Stimulated activated CD8-positive, alpha-beta memory T cell treated with anti-CD3 and anti-CD28 coated beads, Interleukin-12 subunit alpha, Interleukin-12 subunit beta, amount 100 ng/mL, for 1 hour (primary cell): ENCODE data around the gene ATL2.
"Not testable (repeated sequence)": the region's sequence is repeated elsewhere in the genome, so short reads cannot be mapped to it uniquely, and the experiment has no call there.

Experiments used
- DNase-seq: peaks from one replicate; pipeline ENCODE4 v3.0.0-alpha.2; 2020; ENCODE audit warnings: low read depth

The ATL2 gene

GRCh38 chr2:38377050-38377828 lies at the start of gene ATL2:
TSS of gene ATL2 (minus strand) at chr2:38377273. CDS start at chr2:38377260, 13 bp downstream.
- peak; percentile 86 for DNase-seq

GRCh38 chr2:38423763-38424162 lies 46.7 kb upstream of the ATL2 start:
- no peak for DNase-seq

DNA sequence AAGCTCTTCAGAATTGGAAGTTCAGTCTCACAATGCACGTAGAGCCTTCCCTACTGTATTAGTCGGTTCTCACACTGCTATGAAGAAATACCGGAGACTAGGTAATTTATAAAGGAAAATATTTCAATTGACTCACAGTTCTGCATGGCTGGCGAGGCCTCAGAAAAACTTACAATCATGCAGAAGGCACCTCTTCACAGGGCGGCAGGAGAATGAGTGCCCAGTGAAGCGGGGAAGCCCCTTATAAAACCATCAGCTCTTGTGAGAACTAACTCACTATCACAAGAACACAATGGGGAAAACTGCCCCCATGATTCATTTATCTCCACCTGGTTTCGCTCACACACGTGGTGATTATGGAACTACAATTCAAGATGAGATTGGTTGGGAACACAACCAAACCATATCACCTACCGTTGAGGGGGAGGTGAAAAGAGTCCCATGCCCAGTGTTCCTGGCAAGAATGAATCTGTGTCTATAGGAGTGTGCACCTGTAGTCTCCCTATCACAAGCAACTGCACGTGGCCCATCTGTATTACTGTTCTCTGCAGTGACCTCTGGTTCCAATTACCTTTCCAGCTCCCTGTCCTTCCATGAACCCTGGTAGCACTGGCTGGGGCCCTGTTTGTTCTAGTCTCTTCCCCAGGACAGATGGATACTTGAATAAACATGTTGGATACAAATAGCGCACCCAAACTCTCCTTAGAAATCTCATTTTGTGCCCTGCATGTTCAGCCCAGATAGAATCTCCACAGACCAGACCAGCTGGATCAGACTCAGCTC lies 44.4 kb upstream of the ATL2 start:
- DNase-seq, result no peak

GRCh38 chr2:38419499-38419898 lies 42.4 kb upstream of the ATL2 start:
- no peak for DNase-seq

DNA sequence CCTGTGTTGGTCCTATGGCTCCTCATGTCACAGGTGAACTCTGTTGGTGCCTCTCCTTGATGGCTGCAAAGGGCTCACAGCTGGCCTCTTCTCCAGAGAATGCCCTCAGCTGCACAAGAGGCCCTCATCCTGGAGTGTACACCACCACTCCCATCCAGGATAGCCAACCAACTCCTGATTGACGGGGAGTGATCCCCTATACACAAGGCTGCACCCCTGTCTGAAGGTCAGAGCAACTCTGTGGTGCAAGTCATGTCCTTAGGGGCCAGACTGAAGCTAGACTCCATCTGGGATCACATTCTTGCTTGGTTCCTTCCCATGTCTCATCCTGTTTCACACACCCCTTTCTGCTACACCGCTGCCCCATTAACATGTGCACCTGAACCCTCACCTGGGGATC lies 41.7 kb upstream of the ATL2 start:
- no peak for DNase-seq

DNA sequence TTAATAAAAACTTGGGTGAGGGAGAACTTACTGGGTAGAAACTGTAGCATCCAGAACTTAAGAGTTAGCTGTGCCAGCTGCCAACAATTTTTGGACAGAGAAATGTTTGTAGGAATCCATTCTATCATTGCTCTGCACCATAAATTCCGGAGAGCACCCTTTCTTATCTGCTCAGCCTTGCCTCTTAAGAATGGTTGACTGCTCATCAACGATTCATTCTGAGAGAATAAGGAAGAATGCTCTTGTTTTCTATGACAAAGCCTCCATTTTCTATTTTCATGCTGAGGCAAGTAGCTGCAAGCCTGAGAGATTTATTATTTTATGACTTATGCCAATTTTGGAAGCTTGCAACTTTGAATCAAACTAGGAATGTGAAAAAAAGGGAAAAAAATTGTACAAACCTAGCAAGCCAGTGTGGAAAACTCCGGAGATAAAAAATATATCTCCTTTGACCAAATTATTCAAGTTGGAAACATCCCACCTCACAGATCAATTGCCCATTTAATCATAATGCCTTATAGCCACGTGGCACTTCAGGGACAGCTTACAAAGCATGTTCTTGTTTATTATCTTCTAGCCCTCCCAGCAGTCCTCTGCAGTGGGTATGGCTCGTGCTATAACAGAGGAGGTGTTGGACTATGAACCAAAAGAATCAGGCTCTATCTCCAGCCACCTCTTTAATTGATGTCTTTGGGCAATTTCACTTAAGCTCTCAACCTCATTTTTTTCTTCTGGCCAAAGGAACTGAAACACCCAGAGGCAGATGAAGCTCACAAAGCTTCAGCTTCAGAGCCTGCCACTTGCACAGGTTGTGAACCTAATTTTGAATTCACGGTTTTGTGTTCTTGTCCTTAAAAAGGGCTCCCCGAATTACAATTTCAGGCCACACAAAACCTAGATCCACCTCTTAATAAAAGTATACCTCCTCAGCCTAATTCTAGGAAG lies 40.9 kb upstream of the ATL2 start:
- DNase-seq, result no peak

DNA sequence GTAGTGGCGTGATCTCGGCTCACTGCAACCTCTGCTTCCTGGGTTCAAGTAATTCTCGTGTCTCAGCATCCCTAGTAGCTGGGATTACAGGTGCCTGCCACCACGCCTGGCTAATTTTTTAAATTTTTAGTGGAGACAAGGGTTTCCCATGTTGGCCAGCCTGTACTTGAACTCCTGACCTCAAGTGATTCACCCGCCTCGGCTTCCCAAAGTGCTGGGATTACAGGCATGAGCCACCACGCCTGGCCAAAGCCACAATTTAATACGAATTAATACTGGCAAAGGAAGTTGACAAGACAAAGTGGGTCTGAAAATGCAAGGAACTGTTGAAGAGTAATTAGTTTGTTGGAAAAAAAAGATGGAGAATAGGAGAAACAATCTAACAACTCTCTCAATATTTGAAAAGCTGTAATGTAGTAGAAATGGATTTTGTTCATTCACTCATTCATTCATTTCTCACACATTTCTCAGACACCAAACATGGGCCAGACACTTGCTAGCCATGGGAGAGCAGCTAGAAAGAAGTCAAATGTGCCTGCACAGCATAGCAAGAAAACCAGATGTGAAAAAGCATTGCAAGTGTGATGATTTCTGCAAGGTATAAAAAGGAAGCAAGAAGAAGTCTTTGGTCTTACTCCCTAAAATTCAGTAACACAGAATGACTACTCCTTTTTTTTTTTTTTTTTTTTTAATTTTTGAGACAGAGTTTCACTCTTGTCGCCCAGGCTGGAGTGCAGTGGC lies 39.4 kb upstream of the ATL2 start:
- DNase-seq, result no peak

- DNase-seq, result no peak
Measured at GRCh38 chr2:38415728-38416291, 38.7 kb upstream of the ATL2 start.

DNA sequence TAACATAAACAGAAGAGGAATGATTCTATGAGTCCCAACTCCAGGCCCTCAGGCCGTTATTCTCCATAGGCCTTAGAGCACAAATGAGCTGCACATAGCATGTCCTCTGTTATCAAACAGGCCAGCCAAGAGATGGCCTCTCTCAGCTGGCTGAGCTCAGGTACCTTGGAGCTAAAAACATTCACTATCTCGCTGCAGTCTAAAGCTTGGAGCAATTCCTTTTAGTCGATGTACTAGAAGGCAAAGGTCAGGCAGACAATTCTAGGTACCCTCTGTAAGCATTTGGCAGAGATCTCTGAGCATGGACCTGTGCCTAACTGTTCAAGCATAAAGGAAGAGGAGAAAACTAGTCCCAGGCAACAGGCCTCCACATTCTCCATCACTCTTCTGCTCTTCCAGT lies 38.0 kb upstream of the ATL2 start:
- no peak for DNase-seq

DNA sequence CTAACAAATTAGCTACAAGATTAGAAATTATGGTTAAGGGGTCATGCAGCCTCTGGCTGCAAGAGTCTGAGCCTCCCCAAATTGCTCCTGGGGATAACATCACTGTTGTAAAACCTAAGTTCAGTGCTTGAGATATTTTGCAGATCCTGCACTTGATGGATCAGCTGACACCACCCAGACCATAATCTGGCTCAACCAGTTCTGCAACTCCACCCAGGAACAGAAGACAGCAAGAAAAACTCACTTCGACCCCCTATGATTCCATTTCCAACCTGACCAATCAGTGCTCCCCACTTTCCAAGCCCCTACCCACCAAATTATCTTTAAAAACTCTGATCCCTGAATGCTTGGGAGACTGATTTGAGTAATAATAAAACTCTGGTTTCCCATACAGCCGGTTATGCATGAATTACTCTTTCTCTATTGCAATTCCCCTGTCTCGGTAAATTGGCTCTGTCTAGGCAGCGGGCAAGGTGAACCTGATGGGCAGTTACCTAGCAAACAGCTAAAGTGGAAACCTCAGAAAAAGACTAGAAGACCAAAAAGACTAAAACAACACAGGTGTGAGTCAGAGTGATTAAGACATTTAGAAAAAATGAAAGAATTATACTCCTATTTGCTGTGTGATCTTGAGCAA lies 35.3 kb upstream of the ATL2 start:
- not testable (repeated sequence) for DNase-seq

DNA sequence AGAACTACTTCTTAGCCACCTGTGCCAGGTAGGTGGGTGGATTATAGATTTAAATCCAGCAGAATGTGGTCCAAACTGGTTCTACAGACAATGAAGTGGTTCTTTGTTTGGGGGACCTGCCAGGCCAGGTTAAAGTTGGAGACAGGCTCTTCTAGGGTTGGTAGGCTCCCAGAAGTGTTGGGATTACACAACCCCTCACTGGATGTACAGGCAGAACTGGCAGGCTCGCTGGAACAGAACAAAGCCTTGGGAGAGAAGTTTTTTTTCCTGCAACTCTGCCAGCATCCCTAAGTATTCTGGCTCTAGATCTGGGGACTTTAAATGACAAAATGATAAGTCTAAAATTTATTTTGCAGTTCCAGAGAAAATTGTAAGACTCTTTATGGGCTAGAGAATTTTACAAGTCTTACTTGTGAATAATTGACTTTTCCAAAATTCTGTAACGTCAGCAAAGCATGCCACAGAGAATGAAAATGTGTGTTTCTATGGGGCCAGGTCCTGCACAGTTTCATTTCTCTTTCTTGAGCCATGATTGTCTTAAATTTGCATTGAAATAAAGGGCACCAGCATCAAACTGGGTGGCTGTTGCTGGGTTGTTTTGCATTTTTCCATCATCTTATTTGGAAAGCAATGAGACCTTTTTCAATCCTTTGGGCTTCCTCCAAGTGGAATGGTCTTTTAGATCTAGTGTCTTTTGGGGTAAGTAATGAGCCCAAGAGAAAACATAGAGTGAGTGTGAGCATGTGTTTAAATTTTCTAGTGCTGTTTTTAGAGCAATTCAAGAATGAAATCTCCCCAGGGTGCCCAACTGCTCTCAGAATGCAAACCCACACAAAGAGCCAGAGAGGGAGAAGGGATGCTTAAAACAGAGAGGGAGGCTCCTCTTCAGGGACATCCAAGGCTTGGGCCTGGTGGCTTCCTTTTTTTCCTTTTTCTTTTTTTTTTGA lies 32.4 kb upstream of the ATL2 start:
- DNase-seq, result no peak

DNA sequence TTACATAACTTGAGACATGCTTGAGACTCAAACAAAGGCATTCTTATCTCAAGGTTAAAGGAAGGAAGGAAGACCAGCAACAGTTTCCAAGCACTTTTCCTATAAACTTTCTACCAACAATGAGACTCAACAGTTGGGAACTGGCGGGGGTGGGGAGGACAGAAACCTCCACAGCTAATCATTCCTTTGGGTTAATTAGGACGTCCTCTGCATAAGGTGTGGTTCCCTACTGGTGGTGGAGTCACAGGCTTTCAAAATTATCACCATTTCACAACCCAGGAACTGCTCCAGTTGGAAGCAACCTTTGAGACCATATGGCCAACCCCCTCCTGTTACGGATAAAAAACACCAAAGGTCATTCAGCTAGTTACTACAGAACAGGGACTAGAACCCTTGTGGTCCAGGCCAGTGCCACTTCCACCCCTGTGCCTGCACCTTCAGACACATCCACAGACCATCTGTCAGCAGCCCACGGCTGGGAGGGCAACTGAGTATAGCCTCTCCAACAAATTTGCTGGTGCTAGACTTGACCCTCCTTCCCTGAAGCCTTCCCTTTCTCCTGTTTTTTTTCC lies 30.1 kb upstream of the ATL2 start:
- no peak for DNase-seq

GRCh38 chr2:38406597-38407110 lies 29.6 kb upstream of the ATL2 start:
- DNase-seq, result no peak

- no peak for DNase-seq
Measured at GRCh38 chr2:38405917-38406596, 29.0 kb upstream of the ATL2 start.

DNA sequence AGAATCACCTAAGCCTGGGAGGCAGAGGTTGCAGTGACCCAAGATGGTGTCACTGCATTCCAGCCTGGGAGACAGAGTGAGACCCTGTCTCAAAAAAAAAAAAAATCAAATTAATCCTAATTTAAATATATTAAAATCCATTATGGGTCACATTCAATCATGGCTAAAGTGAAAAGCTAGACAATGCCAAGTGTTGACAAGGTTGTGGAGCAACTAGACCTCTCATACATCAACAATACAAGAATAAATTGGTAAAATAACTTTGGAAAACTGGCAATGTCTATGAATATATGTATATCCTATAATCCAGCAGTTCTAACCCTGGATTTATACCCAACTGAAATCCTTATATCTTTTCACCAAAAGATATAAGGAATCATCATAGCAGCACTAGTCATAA lies 23.4 kb upstream of the ATL2 start:
- no peak for DNase-seq

DNA sequence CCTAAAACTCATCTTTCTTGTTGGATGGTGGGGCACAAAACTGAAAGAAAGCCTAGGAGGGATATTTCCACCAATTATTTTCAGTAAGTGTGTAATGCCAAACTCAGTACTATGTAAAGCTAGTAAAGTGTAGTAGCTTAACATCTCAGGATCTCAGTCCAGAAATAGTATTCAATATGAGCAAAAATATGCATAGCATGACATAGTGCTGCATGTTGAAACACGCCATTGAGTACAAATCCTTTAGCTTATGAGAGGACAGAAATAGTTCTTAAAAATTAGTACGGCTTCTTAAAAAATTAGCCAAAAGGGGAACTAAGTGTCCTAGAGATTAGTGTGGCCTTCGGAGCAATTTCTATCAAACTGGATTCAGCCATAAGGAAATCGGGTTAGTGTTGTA lies 21.7 kb upstream of the ATL2 start:
- no peak for DNase-seq

DNA sequence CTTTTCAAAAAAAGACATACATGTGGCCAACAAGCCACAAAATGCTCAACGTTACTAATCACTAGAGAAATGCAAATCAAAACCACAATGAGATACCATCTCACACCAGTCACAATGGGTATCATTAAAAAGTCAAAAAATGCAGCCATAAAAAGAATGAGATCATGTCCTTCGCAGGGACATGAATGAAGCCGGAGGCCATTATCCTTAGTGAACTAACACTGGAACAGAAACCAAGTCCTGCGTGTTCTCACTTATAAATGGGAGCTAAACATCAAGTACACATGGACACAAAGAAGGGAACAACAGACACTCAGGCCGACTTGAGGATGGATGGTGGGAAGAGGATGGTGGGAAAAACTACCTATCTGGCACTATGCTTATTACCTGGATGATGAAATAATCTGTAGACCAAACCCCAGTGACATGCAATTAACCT lies 17.8 kb upstream of the ATL2 start:
- DNase-seq, result no peak

- no peak for DNase-seq
Measured at GRCh38 chr2:38394041-38394440, 17.0 kb upstream of the ATL2 start.
